Left ventricle myocardium superior (tissue), 1 donor: ENCODE results near the gene NKX2-8. TPM values are rescaled to one million over a fixed set of nuclear protein-coding genes. Genes with fewer than 3 reads are reported as not detected.
"Not testable (repeated sequence)": the region's sequence is repeated elsewhere in the genome, so short reads cannot be mapped to it uniquely, and the experiment has no call there.

Source experiments
- ATAC-seq: fragments of 200-7000 bp; cut with Tn5 transposase; one replicate; pipeline ENCODE4 v1.9.1; 2020; ENCODE audit warnings: mild to moderate bottlenecking, moderate library complexity
- DNase-seq: peaks from one replicate; pipeline ENCODE4 v3.0.0-alpha.2; 2020
- intact Hi-C: fragments of 100-400 bp; cut with micrococcal nuclease; formaldehyde crosslinking; loops from one replicate; pipeline ENCODE4 v1.11.0; 2022
- total RNA-seq: library from RNA; stranded (reverse); fragmentation: NEBNext Ultra II Directional; extraction: Animal tissue kit (Norgen Biotek cat#: 25700); gene quantifications from one replicate; pipeline ENCODE4 v1.2.1, GENCODE V29; 2021
- donor health status: DM: no; HTN: yes; CAD: no; lungs with severe emphysema.

Gene NKX2-8
- total RNA-seq, 1 donor from 2014 or later: not detected

DNA sequence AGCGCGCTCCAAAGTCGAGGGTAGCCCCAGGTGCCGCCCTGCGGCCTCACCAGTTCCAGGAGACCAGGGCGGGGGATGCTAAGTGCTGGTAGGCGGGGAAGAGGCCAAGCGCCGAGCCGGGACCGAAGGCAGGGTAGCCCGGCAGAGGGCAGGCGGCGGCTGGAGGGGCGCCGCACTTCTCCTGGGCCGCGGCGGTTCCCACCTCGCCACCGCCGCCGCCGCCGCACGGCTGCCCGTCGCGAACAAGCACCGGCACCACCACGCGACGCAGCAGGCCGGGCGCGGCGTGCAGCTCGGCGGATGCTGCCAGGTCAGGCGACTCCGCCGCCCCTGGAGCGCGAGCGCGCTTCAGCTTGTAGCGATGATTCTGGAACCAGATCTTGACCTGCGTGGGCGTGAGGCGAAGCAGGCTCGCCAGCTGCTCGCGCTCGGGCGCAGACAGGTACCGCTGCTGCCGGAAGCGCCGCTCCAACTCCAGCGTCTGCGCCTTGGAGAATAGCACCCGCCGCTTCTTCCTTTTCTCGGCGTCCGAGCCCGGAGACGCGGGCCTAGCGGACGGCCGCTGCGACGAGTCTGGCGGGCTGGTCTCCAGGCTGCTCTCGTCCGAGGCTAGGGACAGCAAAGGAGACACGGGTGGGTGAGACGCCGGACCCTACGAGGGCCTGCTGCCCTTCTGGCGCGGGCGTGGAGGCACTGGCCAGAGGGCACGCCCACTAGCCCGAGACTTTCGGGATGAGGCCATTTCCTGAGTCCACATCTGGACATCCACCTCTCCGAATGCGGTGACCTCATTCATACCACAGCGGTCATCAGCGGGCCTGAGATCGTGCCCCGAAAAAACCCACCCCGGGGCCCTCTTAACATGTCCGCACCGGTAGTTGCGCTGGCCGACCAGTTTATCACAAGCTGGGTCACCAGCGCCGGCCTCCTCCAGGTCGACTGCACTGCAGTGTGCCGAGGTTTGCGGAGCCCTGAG, 1.3 kb downstream of the NKX2-8 start:
- DNase-seq (no peak), ATAC-seq (peak; percentile 22)
- intact Hi-C loops: no loop called here

DNA sequence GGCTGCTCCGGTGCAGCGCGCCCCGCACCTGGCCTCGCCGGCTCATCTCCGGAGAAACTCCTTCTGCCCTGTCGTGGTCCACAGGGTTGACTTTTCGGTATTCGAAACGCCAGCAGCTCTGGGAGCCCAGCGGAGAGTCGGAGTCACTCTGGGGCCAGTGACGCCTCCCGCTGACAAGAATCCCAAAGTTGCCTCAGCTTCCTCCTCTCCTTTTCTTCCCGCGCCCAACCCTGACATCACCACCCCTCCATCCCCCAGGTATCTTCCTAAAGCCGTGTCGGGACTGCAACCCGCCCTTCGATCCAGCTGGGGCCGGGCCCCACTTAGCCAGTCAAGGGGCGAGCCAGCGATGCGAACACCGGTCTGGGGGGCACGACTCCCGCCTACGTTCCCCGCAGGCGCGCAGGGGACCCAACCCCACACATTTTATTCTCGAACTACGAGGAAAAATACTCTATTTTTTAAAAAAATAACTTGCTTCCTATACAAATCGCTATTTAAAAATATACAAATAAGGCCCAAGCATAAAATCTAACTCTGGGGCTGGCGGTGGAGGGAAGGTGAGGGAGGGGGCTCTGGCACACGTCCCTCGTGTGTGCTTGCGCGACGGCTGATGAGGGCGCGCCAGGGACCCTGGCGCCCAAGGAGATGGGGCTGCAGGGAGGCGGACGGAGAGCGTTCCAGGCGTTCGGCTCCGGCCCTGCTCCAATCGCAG, 2.1 kb downstream of the NKX2-8 start:
- no peak for ATAC-seq
- DNase-seq: no peak
- intact Hi-C loops: no loop called here

DNA sequence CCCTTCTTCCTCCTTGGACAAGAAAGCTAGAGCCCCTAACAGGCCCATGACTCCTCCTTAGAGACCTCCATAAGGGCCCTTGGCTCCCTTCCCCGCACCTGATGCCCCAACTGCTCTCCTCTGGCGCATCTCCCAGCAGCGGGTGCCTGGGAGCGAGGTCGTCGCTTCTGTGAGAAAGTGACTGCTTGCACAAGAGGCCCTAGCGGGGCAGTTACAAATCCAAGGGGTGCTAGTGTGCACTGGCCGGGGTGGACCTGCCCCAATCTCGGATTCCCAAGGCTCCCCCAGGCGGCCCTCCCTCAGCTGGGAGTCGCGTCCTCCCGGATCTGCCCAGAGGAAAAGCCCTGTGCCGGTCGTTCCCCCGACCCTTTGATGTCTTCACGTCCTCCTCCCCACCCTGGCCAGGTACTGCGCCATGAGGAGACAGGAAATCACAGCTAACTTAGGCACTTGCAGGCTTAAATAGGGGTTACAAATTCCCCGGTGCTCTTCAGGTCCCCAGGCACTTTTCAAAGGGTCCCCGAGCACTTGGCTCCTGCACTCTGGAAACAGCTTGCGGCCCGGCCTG, 2.8 kb downstream of the NKX2-8 start:
- intact Hi-C loops: no loop called here

DNA sequence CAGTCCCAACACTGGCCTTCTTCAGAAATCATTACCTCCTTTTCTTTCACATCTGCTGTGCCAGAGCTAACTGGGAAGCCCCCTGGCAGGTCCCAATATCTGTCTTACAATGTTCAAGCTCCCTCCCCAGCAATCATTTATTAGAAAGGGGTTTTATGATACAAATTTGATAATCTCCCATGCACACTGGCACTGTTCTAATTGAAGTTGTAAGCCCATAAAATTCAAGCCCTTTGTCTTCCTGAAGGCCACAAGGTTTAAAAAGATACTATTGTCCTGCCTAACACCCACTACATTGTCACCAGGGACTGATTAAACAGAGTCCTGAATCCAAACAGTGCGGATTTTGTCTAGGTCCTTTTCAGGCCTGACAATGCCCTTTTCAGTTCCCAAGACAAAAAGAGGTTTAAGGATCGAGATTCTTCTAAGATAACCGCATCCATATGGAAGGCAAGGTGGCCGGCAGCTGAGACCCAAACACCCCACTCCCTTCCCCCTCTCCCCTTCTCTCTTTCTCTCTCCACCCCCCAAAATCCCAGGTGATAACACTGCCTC, 3.3 kb downstream of the NKX2-8 start:
- intact Hi-C loops: no loop called here
- DNase-seq (no peak), ATAC-seq (no peak)

More for the DNA sequence above, 2.8 kb downstream of the NKX2-8 start:
- ATAC-seq: no peak
- DNase-seq: no peak

DNA sequence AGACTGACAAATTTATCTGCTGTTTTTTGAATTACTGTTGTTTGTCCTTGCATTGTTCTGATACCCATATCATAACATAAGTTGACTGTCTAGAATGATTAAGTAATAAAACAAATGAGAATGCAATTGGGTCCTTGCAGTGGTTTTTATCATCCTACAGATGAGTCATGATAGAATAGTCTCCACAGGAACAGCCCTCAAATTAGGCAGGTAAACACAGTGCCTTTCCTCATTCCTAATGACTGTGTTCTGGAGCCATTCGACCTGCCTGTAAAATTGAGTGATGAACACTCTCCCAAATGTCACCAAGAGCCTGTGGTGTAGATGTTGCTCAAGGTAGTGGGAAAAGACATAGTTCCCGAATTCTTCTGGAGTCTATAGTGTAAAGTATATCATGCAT, 12.3 kb downstream of the NKX2-8 start:
- ATAC-seq (no peak), DNase-seq (no peak)
- intact Hi-C loops: no loop called here

DNA sequence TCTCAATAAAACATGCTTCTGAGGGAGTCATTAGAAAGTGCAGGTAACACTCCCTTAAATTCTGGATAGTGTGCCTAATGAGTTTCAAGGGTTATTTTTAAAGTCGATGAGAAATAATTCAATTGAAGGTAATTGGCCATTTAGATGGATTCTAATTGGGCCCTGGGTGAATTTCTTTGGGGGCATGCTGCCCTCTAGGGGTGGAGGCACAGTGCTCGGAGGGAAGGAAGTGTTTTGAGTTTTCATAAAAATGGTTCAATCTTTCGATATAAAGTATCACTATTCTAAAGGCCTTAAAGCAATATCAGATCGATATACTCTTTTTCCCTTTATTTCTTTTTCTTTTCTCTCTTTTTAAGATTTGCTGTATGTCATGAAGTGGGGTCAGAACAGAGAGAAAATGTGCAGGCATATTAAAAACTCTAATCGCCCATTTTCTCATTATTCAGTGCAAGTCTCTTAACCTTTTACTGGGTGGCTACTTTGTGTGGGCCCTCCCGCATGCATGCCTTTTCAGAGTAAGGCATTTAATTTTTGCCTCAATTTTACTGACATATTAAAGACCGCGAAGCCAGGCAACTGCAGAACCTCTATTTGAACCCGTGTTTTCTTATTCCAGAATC, 25.5 kb downstream of the NKX2-8 start:
- DNase-seq: no peak
- ATAC-seq: no peak
- intact Hi-C loops: loop anchor here (10.0 kb wide), 1 partner anchor 388 kb away; no protein-coding TSS in a partner anchor

DNA sequence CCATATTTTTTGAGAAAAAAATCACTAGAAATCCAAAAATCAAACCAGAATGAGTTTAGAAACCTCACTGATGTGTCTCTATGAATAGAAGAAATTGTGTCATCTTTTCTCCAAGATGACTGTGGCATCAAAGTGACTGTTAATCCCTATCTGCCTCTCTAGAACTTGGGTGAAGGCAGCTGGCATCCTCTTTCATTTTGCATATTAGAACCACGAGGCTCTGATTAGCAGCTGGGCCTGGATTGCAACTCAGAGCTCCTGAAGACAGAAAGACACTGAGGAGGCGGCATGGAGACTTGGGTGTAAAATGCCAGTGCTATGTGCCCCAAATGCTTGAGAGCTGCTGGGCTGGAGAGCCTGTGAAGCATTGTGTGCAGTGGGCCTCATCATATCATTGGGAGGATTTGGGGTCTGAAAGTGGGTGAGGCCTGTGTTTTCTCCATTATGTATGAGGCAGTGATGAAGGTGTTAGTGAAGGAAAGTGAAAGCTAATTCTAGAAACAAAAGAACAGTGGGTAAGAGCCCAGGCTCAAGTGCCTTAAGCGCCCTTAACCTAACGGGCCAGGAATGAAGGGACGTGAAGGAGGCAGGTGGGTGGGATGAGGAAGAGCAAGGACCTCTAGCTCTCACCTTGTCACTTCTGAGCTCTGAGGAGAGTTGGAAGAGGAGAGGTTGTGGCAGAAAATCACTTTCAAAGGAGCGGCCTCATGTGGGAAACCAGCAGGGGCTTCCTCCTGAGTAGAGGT, 26.2 kb downstream of the NKX2-8 start:
- intact Hi-C loops: loop anchor here (10.0 kb wide), 1 partner anchor 389 kb away; no protein-coding TSS in a partner anchor
- ATAC-seq (no peak), DNase-seq (no peak)

DNA sequence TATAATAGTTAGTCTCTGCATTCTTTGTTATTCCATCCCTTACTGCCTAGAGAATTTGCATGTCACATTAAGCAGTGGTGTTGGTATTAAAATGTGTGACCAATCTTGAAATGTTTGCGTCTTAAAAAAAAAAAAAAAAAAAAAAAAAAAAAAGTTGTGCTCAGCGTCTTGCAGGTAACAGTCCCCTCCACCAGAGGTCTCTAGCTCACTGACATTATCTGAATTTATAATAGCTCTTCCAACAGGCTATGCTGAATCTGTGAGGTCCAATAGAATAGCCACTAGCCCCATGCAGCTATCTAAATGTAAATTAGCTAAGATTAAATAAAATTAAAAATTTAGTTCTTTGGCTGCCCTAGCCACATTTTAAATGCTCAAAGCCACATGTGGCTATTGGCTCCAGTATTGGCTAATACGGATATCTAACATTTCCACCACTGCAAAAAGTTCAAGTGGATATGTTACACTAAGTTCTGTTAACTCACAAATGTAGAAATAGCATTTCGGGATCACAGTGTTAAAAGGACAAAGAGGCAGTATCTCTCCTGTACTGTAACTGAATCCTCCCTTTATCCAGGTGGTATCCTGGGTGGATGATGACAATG, 28.7 kb downstream of the NKX2-8 start:
- no peak for ATAC-seq
- intact Hi-C loops: loop anchor here (10.0 kb wide), 1 partner anchor 391 kb away; no protein-coding TSS in a partner anchor
- no peak for DNase-seq

DNA sequence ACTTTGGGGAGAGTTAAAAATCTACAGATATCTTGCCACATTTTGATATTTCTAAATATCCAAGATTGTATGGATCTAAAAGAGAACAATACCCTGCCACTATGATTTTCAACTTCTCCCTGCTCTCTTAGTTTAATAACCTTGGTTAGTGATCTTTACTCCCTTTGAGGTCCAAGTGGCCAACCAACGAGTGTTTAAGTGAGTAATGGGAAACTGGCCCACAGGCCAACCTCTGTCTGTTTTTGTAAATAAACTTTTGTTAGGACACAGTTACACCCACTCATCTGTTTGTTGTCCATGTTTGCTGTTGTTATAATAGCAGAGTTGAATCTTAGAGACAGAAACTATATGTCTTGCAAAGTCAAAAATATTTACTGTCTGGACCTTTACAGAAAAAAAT, 31.5 kb downstream of the NKX2-8 start:
- ATAC-seq: no peak
- no peak for DNase-seq
- intact Hi-C loops: loop anchor here (10.0 kb wide), 1 partner anchor 394 kb away; no protein-coding TSS in a partner anchor

DNA sequence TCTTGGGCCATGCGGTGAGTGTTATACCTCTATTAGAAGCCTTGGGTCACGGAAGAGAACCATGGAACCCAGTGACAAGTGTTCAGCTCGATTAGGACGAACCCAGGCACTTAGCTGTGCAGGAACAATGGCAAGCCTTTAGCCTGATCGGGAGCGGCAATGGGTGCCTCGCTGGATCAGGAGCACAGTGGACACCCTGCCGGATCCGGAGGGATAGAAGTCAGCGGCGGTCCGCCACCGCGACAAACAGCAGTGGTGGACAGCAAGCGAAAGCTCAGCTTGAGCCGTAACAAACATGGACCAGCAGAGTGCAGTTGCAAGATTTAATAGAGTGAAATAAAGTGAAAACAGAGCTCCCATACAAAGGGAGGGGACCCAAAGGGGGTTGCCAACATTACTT, 38.1 kb downstream of the NKX2-8 start:
- ATAC-seq, intact Hi-C loops, DNase-seq: not testable (repeated sequence)

DNA sequence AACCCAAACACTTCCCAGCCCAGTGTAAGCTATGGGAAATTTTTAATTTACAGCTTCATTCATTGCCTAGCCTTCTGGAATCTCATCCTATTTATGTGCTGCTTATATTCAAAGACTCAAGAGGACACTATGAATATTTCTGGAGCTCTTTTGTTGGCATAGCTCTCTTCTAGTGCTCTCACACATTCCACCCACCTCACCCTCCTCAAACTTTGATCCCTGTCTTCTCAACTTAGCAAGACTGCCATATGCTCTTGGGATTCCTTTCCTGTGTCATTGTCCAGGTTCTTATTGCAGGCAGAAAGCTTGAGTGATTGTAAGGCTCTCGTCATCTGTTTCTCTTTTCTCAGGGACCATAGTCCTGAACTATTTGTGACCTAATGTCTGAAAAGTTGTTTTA, 44.4 kb downstream of the NKX2-8 start:
- DNase-seq (no peak), ATAC-seq (no peak)
- intact Hi-C loops: no loop called here

Other genes with a start within 250 kb of the NKX2-8 start
- not detected for gene NKX2-1, start 62.4 kb downstream of the NKX2-8 start, total RNA-seq
- not detected for gene PAX9, start 79.2 kb upstream of the NKX2-8 start, total RNA-seq